Left ventricle myocardium inferior (tissue), 1 donor: Measurements from ENCODE around the gene BCAS3. TPM values are rescaled to one million over a fixed set of nuclear protein-coding genes. Genes with fewer than 3 reads are reported as not detected.
"Not testable (repeated sequence)": the region's sequence is repeated elsewhere in the genome, so short reads cannot be mapped to it uniquely, and the experiment has no call there.

Source experiments
- DNase-seq: peaks from one replicate; pipeline ENCODE4 v3.0.0-alpha.2; 2020
- H3K27ac ChIP-seq: fragments of 200-600 bp; replicated peaks from 2 replicates; pipeline ENCODE4 v1.8.0; 2021
- H3K27me3 ChIP-seq: fragments of 200-600 bp; 2 replicates; pipeline ENCODE4 v1.8.0; 2021; ENCODE audit warnings: low read depth
- H3K36me3 ChIP-seq: fragments of 200-600 bp; 2 replicates; pipeline ENCODE4 v1.8.0; 2021
- H3K4me1 ChIP-seq: fragments of 200-600 bp; 2 replicates; pipeline ENCODE4 v1.8.0; 2021
- H3K4me3 ChIP-seq: fragments of 200-600 bp; 2 replicates; pipeline ENCODE4 v1.8.0; 2021; ENCODE audit warnings: mild to moderate bottlenecking, moderate library complexity
- H3K9me3 ChIP-seq: fragments of 200-600 bp; replicated peaks from 2 replicates; pipeline ENCODE4 v1.8.0; 2021
- intact Hi-C: fragments of 100-400 bp; cut with micrococcal nuclease; formaldehyde crosslinking; loops from one replicate; pipeline ENCODE4 v1.11.0; 2022
- total RNA-seq: library from RNA; stranded (reverse); fragmentation: NEBNext Ultra II Directional; extraction: Animal tissue kit (Norgen Biotek cat#: 25700); gene quantifications from one replicate; pipeline ENCODE4 v1.2.1, GENCODE V29; 2021
- TF ChIP-seq, protein P1 (sequence below): fragments of 200-600 bp; IDR thresholded peaks from 2 replicates; pipeline ENCODE4 v1.8.0; 2021; ENCODE audit warnings: antibody characterized with exemption, mild to moderate bottlenecking, borderline replicate concordance
- donor health status: DM: no; HTN: yes; CAD: no; lungs with severe emphysema.

Gene BCAS3
- total RNA-seq, 1 donor from 2014 or later: 16.5 TPM

DNA sequence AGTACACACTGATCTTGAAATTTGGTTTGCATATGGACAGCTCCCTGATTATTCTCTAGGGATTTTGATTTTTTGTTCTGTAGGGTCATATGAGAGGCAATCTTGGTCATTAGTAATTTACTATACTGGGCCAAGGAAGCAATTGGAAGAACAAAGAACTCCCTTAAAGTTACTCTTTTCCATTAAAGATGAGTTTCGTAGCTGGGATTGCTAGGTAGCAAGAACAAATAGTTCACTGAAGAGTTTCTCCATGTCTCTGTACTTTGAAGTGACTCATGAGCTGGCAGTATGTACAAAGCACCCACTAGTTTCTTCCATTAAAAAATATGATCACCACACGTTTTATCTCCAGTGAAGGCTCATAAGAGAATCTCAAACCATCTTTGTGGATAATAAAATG is 6.2 kb upstream of the BCAS3 start:
- DNase-seq: no peak
- Histone ChIP-seq H3K27me3 (no peaks in the 10 kb centered on the region), H3K27ac (no peak overlapping the region), H3K4me3 (no peak overlapping the region), H3K9me3 (no peaks in the 10 kb centered on the region), H3K4me1 (peaks cover under 1% of the 10 kb centered on the region), H3K36me3 (peaks cover 3% of the 10 kb centered on the region)
- TF ChIP-seq, protein P1, sequence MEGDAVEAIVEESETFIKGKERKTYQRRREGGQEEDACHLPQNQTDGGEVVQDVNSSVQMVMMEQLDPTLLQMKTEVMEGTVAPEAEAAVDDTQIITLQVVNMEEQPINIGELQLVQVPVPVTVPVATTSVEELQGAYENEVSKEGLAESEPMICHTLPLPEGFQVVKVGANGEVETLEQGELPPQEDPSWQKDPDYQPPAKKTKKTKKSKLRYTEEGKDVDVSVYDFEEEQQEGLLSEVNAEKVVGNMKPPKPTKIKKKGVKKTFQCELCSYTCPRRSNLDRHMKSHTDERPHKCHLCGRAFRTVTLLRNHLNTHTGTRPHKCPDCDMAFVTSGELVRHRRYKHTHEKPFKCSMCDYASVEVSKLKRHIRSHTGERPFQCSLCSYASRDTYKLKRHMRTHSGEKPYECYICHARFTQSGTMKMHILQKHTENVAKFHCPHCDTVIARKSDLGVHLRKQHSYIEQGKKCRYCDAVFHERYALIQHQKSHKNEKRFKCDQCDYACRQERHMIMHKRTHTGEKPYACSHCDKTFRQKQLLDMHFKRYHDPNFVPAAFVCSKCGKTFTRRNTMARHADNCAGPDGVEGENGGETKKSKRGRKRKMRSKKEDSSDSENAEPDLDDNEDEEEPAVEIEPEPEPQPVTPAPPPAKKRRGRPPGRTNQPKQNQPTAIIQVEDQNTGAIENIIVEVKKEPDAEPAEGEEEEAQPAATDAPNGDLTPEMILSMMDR: no peak
- intact Hi-C loops: no loop called here

DNA sequence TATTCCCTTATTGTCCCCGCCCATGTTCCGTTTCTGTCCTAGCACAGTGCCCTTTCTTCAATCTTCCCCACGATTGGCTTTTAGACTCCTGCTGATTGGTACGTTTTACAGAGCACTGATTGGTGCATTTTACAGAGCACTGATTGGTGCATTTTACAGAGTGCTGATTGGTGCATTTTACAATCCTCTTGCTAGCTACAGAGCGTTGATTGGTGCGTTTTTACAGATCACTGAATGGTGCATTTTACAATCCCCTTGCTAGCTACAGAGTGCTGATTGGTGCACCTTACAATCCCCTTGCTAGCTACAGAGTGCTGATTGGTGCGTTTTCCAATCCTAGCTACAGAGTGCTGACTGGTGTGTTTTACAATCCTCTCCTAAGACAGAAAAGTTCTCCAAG is 3.0 kb upstream of the BCAS3 start:
- H3K27ac ChIP-seq, H3K27me3 ChIP-seq, H3K9me3 ChIP-seq, DNase-seq, H3K36me3 ChIP-seq, H3K4me3 ChIP-seq, intact Hi-C loops: not testable (repeated sequence)
- peaks cover 19% of the 10 kb centered on the region for H3K4me1 ChIP-seq

DNA sequence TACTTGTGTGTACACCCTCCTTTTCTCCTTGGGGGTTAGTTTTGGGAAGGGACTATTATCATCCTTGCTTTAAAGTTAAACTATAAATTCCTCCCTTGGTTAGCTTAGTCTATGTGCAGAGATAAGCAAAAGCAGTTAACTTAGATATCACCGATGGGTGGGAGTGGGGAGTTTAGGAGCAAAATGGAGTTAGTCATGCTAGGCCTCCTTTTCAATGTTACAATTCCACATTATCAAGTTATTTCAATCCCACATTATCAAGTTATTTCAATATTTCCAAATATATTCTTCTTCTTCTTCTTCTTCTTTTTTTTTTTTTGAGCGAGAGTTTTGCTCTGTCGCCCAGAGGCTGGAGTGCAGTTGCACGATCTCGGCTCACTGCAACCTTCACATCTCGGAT is 1.7 kb upstream of the BCAS3 start:
- Histone ChIP-seq H3K9me3 (no peaks in the 10 kb centered on the region), H3K4me1 (peaks cover 19% of the 10 kb centered on the region), H3K36me3 (peaks cover 6% of the 10 kb centered on the region), H3K4me3 (no peak overlapping the region), H3K27me3 (no peaks in the 10 kb centered on the region), H3K27ac (no peak overlapping the region)
- TF ChIP-seq, protein P1: no peak
- intact Hi-C loops: no loop called here
- no peak for DNase-seq

DNA sequence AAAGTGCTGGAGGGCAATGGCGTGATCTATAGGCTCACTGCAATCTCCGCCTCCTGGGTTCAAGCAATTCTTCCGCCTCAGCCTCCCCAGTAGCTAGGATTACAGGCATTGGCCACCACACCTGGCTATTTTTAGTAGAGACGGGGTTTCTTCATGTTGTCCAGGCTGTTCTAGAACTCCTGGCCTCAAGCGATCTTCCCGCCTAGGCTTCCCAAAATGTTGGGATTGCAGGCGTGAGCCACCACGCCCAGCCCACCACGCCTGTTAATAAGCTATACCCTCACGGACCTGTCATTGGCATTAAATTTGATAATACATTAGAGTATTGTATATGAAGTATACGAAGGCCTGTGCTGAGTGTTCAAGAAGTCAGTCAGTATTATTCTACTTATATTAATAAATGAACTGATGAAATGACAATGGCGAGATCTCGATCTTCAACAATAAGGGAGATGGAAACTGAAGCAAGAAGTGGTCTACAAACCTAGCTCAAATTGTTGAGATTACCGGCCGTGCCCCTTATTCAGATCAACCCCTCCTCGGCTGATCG is 818 bp upstream of the BCAS3 start:
- no peaks in the 10 kb centered on the region for H3K9me3 ChIP-seq
- H3K27ac ChIP-seq: peak overlapping the region; percentile 85
- intact Hi-C loops: no loop called here
- DNase-seq: no peak
- no peaks in the 10 kb centered on the region for H3K27me3 ChIP-seq
- H3K4me1 ChIP-seq: peaks cover 19% of the 10 kb centered on the region
- TF ChIP-seq, protein P1: no peak
- peaks cover 8% of the 10 kb centered on the region for H3K36me3 ChIP-seq
- H3K4me3 ChIP-seq: peak overlapping the region; percentile 85

DNA sequence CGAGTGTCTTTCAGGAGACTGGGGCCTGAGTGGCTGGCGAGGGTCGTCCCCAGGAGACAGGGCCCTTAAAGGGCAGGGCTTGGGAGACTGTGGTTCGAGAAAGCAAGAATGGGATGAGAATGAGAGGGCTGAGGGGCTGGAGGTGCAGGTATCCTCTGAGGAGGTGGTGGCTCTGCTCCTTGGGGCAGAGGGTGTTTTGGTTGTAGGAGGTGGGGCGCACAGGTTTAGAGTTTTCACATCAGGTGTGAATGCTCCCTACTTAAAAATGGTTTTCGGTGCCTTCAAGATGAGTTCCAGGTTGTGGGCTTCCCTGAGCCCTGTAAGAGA is 430 bp downstream of the BCAS3 start:
- Histone ChIP-seq H3K27me3 (no peaks in the 10 kb centered on the region), H3K9me3 (no peaks in the 10 kb centered on the region), H3K4me3 (peak overlapping the region; percentile 85), H3K27ac (peak overlapping the region; percentile 85), H3K36me3 (peaks cover 8% of the 10 kb centered on the region), H3K4me1 (peaks cover 19% of the 10 kb centered on the region)
- TF ChIP-seq, protein P1: no peak
- intact Hi-C loops: no loop called here
- DNase-seq: no peak

DNA sequence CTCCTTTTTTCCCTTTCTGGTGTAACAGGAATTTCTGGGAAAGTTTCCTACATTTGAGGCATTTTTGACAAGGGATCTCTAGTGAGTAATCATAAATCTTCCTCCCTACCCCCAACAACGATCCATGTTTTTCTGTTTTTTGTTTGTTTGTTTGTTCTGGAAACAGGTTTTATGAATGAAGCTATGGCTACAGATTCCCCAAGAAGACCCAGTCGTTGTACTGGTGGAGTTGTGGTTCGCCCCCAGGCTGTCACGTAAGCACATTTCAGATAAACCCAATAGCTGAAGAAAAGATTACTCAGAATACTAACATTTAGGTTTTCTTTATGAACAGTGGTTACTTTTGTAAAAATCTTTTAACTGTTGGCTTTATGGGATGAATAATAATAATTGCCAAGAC is 1.6 kb downstream of the BCAS3 start:
- no peaks in the 10 kb centered on the region for H3K9me3 ChIP-seq
- DNase-seq: no peak
- peaks cover 19% of the 10 kb centered on the region for H3K4me1 ChIP-seq
- TF ChIP-seq, protein P1: no peak
- H3K27ac ChIP-seq: no peak overlapping the region
- H3K27me3 ChIP-seq: no peaks in the 10 kb centered on the region
- intact Hi-C loops: no loop called here
- H3K36me3 ChIP-seq: peaks cover 14% of the 10 kb centered on the region
- no peak overlapping the region for H3K4me3 ChIP-seq
